Measurements from ENCODE around the gene UQCC5.

Gene UQCC5

DNA sequence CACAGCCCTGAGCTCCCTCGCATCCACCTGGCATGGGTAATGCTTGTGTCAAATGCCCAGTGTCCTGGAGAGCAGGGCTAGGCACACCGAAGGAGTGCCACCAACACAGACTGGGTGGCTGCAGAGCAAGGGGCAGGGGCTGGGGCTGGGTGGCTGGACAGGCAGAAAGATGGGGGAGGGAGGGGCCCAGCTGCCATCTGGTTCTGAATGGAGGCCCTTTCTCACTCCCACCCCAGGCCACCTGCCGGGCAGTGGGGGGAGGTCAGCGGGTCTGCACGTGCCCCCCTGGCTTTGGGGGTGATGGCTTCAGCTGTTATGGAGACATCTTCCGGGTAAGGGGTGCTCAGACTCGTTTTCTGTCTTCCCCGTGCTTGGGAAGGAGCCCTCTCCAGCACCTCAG is 24.3 kb upstream of the UQCC5 start:
- DNase-seq (ENCODE audit: extremely low read depth, low read depth), result no peak
- TF ChIP-seq, protein P1, sequence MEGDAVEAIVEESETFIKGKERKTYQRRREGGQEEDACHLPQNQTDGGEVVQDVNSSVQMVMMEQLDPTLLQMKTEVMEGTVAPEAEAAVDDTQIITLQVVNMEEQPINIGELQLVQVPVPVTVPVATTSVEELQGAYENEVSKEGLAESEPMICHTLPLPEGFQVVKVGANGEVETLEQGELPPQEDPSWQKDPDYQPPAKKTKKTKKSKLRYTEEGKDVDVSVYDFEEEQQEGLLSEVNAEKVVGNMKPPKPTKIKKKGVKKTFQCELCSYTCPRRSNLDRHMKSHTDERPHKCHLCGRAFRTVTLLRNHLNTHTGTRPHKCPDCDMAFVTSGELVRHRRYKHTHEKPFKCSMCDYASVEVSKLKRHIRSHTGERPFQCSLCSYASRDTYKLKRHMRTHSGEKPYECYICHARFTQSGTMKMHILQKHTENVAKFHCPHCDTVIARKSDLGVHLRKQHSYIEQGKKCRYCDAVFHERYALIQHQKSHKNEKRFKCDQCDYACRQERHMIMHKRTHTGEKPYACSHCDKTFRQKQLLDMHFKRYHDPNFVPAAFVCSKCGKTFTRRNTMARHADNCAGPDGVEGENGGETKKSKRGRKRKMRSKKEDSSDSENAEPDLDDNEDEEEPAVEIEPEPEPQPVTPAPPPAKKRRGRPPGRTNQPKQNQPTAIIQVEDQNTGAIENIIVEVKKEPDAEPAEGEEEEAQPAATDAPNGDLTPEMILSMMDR (IDR thresholded peaks at IDR 0.05; ENCODE audit: low read depth, low read length, missing control alignments), result no peak

DNA sequence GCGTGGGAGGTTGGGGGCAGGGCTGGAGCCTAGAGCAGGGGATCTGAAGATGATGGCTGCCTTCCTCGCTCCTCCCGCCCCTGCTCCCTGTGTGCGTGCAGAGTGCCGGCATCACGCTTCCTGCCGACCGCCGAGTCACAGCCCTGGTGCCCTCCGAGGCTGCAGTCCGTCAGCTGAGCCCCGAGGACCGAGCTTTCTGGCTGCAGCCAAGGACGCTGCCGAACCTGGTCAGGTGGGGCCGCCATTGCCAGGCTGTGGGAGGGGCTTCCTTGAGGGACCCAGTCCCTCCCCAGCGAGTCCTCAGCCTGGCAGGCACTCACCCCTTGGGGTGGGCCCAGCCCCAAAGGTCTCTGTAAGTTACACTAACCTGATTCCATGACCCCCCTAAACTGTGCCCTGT is 23.7 kb upstream of the UQCC5 start:
- TF ChIP-seq, protein P1 (IDR thresholded peaks at IDR 0.05; ENCODE audit: low read depth, low read length, missing control alignments), result no peak
- H3K4me3 ChIP-seq (replicated peaks; ENCODE audit: low read depth, low read length), result no peak overlapping the region
- no peak for DNase-seq (ENCODE audit: extremely low read depth, low read depth)

More for the DNA sequence above, 24.3 kb upstream of the UQCC5 start:
- H3K4me3 ChIP-seq (replicated peaks; ENCODE audit: low read depth, low read length), result no peak overlapping the region

DNA sequence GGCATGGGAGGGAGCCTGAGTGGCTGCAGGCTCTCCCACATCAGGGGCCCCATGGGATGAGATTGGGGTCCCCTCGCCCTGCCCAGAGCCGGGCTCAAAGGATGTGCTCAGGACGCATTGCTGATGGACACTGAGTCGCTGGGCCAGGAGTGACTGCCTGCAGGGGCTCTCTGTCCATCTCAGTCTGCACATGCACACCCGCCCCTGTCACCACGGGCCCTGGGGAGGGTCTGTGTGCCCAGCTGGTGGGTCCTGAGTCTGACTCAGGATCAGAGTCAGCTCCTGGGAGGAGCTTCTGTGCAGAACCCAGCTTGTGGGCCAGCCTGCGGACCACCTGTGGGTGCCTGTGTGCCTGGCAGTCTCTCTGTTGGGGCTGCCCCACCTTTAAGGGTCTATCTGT is 23.1 kb upstream of the UQCC5 start:
- H3K4me3 ChIP-seq (replicated peaks; ENCODE audit: low read depth, low read length), result no peak overlapping the region
- TF ChIP-seq, protein P1 (IDR thresholded peaks at IDR 0.05; ENCODE audit: low read depth, low read length, missing control alignments), result no peak
- DNase-seq (ENCODE audit: extremely low read depth, low read depth), result no peak

DNA sequence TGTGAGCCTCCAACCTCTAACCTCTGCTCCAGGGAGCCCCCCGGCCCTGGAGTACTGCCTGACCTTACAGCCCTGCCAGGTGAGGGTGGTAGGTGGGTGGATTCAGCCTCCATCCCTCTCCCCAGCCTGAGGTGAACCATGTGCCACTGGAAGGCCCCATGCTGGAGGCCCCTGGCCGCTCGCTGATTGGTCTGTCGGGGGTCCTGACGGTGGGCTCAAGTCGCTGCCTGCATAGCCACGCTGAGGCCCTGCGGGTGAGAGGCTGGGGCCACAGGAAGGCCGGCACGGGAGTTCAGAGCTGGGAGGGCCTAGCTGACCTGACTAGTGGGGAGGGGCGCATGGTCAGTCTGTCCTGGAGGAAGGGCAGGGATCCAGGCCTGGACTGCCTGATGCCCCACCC is 21.8 kb upstream of the UQCC5 start:
- no peak for DNase-seq (ENCODE audit: extremely low read depth, low read depth)
- TF ChIP-seq, protein P1 (IDR thresholded peaks at IDR 0.05; ENCODE audit: low read depth, low read length, missing control alignments), result no peak
- H3K4me3 ChIP-seq (replicated peaks; ENCODE audit: low read depth, low read length), result no peak overlapping the region

DNA sequence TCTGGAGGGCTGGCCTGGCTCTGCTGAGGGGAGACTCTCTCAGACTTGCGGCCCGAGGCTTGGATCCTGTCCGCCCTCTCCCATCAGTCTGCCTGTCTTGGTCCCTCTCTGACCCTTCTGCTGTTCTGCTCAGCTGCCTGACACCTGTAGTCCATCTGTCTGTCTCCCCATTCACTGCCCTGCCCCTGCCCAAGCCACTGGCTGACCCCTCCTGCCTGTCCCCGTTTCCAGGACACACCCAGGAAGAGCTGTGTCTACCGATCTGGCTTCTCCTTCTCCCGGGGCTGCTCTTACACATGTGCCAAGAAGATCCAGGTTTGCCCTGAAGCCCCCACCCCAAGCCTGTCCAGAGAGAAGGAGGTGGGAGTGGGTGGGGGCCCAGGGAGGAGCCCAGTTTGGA is 21.2 kb upstream of the UQCC5 start:
- DNase-seq (ENCODE audit: extremely low read depth, low read depth), result no peak
- TF ChIP-seq, protein P1 (IDR thresholded peaks at IDR 0.05; ENCODE audit: low read depth, low read length, missing control alignments), result no peak

DNA sequence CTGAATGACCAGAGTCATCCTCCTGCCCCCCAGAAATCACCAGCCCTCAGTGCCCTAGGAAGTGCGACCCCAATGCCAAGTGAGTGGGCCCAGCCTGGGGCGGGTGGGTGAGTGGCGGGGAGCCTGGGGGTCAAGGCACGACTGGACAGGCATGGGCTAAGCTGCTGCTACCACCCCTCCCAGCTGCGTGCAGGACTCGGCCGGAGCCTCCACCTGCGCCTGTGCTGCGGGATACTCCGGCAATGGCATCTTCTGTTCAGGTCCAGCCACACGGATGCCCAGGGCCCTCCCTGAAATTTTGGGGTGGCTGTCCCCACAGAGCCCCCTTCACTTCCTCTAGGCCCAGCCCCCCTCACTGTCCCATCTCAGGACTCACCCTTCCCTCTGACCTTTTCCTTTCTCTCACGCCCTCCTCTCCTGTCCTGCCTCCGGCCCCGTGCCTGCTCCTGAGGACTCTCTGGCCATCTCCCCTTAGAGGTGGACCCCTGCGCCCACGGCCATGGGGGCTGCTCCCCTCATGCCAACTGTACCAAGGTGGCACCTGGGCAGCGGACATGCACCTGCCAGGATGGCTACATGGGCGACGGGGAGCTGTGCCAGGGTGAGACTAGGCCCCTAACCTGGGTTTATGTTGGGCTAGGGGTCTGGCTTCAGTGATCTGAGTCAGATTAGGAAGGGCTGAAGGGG is 19.8 kb upstream of the UQCC5 start:
- TF ChIP-seq, protein P1 (IDR thresholded peaks at IDR 0.05; ENCODE audit: low read depth, low read length, missing control alignments), result no peak
- DNase-seq (ENCODE audit: extremely low read depth, low read depth), result no peak
- H3K4me3 ChIP-seq (replicated peaks; ENCODE audit: low read depth, low read length), result no peak overlapping the region

More for the DNA sequence above, 21.2 kb upstream of the UQCC5 start:
- H3K4me3 ChIP-seq (replicated peaks; ENCODE audit: low read depth, low read length), result no peak overlapping the region

All from HFF-Myc (cell line).